ENCODE results near the gene RETN. TPM values are rescaled to one million over a fixed set of nuclear protein-coding genes. Genes with fewer than 3 reads are reported as not detected.

Gene RETN
- total and polyA plus RNA-seq, 2 of the 8 experiments (the other 6 are each of a cell fraction or from before 2014, with no cell fraction given): not detected

DNA sequence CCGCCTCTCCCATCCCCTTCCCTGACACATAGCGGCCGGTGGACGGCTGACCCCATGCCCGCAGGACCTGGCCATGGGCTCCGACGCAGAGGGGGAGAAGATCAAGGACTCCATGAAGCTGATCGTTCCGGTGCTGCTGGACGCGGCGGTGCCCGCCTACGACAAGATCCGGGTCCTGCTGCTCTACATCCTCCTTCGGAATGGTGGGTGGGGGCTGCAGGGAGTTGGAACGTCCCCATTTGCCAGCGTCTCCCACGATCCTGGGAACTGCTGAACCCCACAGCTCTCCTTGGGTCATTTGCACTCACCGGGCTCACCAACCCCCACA lies 24.3 kb upstream of the RETN start:
- Histone ChIP-seq H2AFZ (ENCODE audit: low read length) (no peak overlapping the region), H3K14ac (ENCODE audit: insufficient read length) (no peak overlapping the region), H2BK5ac (ENCODE audit: low read depth, low read length) (no peak overlapping the region), H3K4ac (replicated peaks; ENCODE audit: insufficient read length, low read depth, low read length) (no peak overlapping the region), H3K18ac (ENCODE audit: extremely low read depth, low read length) (no peak overlapping the region), H4K8ac (ENCODE audit: extremely low read depth, insufficient read depth, low read length) (no peak overlapping the region; the same call in 1 of the 2 replicates), H3K4me2 (ENCODE audit: insufficient read depth in 1 of 2, low read depth in 2 of 2, low read length in 2 of 2) (no peak overlapping the region), H3K79me1 (ENCODE audit: low read depth, low read length) (no peaks in the 10 kb centered on the region; the same call in 1 of the 2 replicates), H4K91ac (replicated peaks; ENCODE audit: insufficient read length, low read length) (no peak overlapping the region), H3K4me1 (replicated peaks in 1 of 4; ENCODE audit: control insufficient read depth in 3 of 4, insufficient read depth in 4 of 4, low read length in 3 of 4) (peaks cover 0 to 5% (median 0%) of the 10 kb centered on the region in 4 experiments; a peak in 2 of 7 replicates), H4K5ac (ENCODE audit: insufficient read length, low read depth, low read length) (no peak overlapping the region), H4K20me1 (replicated peaks in 1 of 2; ENCODE audit: control insufficient read depth in 1 of 2, insufficient read depth in 2 of 2, low read length in 2 of 2) (peaks cover 0 to 16% of the 10 kb centered on the region in 2 experiments), H3K9ac (replicated peaks in 1 of 4; ENCODE audit: extremely low read depth in 1 of 4, low read depth in 3 of 4, low read length in 3 of 4) (no peak overlapping the region), H3K27ac (ENCODE audit: low read depth, low read length) (no peak overlapping the region), H2AK5ac (ENCODE audit: low read depth, low read length) (no peak overlapping the region), H2BK20ac (ENCODE audit: low read length) (peak overlapping the region; percentile 72; the same call in 1 of the 2 replicates), H2BK12ac (ENCODE audit: low read depth, low read length) (no peak overlapping the region), H3K23me2 (ENCODE audit: low read depth, low read length) (peaks cover 5% of the 10 kb centered on the region; the same call in 1 of the 2 replicates), H2BK15ac (ENCODE audit: low read length) (no peak overlapping the region), H3K23ac (ENCODE audit: insufficient read length) (no peak overlapping the region), H3K36me3 (ENCODE audit: control insufficient read depth in 2 of 4, insufficient read depth in 4 of 4, low read length in 3 of 4) (peaks cover 0 to 6% (median 2%) of the 10 kb centered on the region in 4 experiments; a peak in 2 of 8 replicates), H3K27me3 (replicated peaks in 1 of 4; ENCODE audit: control insufficient read depth in 3 of 4, extremely low read depth in 1 of 4, insufficient read depth in 3 of 4, low read length in 3 of 4) (no peaks in the 10 kb centered on the region; a peak in 1 of 7 replicates), H3K4me3 (ENCODE audit: extremely low read depth in 1 of 4, insufficient read depth in 2 of 4, low read depth in 3 of 4, low read length in 4 of 4) (no peak overlapping the region), H2BK120ac (replicated peaks; ENCODE audit: low read depth, low read length) (no peak overlapping the region), H3K56ac (replicated peaks; ENCODE audit: insufficient read length, low read depth, low read length) (no peak overlapping the region), H3K79me2 (ENCODE audit: control insufficient read depth in 1 of 2, insufficient read depth in 2 of 2, low read length in 2 of 2) (peaks cover 0 to 3% of the 10 kb centered on the region in 2 experiments; a peak in 1 of 4 replicates), H3K9me3 (ENCODE audit: insufficient read depth in 2 of 2, low read depth in 1 of 2, low read length in 1 of 2) (no peaks in the 10 kb centered on the region; a peak in 1 of 4 replicates)
- ChIA-PET POLR2A (ENCODE audit: partially characterized antibody) (interaction anchor here (1.0 to 1.8 kb wide), 2 partner anchors 24 to 175 kb away, joined by 3 to 8 read pairs; no protein-coding TSS in a partner anchor), CTCF (ENCODE audit: partially characterized antibody) (interaction anchor here (1.0 to 1.8 kb wide), 5 partner anchors 11 to 156 kb away, joined by 4 to 7 read pairs (median 4); no protein-coding TSS in a partner anchor)
- no peak for DNase-seq (ENCODE audit: low read depth in 1 of 2, low spot score in 2 of 2)
- FAIRE-seq: no peak
- WGBS, 2 experiments (ENCODE audit: extremely low coverage in 1 of 2, insufficient coverage in 1 of 2, insufficient read length in 1 of 2, insufficient replicate concordance in 2 of 2, low coverage in 1 of 2, low lambda C conversion rate in 2 of 2, missing lambda C conversion rate in 1 of 2): 92% methylated on average over 16 of the region's 20 CpGs; no CpG with 5 or more reads in 1 of the 2 experiments
- TF ChIP-seq TAF1 (IDR thresholded peaks at IDR 0.05; ENCODE audit: low read depth, low read length) (no peak), SIRT6 (IDR thresholded peaks at IDR 0.05; ENCODE audit: low read length) (no peak), JUND (IDR thresholded peaks at IDR 0.05; ENCODE audit: low read length) (no peak)

Measured in H1 (cell line).